Measurements from ENCODE around the gene PDE7B. TPM values are rescaled to one million over a fixed set of nuclear protein-coding genes. Genes with fewer than 3 reads are reported as not detected.

The PDE7B gene
- total RNA-seq, 6 experiments from 2014 or later: 1.2 to 5.8 (median 4.5) TPM

DNA sequence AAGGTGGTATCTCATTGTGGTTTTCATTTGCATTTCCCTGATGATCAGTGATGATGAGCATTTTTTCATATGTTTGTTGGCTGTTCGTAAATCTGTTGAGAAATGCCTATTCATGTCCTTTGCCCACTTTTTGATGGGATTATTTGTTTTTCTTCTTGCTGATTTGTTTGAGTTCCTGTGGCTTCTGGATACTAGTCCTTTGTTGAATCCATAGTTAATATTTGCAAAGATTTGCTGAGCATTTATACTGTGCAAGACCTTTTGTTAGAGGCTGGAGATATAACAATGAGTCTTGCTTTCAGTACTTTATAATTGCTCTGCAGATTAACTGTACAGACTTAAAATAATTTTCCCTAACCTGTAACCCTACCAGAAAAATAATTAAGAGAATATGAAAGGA is 35.6 kb downstream of the PDE7B start:
- H3K27ac Mint-ChIP-seq: no peak overlapping the region
- no peaks in the 10 kb centered on the region for H3K9me3 Mint-ChIP-seq
- TF ChIP-seq, protein P1, sequence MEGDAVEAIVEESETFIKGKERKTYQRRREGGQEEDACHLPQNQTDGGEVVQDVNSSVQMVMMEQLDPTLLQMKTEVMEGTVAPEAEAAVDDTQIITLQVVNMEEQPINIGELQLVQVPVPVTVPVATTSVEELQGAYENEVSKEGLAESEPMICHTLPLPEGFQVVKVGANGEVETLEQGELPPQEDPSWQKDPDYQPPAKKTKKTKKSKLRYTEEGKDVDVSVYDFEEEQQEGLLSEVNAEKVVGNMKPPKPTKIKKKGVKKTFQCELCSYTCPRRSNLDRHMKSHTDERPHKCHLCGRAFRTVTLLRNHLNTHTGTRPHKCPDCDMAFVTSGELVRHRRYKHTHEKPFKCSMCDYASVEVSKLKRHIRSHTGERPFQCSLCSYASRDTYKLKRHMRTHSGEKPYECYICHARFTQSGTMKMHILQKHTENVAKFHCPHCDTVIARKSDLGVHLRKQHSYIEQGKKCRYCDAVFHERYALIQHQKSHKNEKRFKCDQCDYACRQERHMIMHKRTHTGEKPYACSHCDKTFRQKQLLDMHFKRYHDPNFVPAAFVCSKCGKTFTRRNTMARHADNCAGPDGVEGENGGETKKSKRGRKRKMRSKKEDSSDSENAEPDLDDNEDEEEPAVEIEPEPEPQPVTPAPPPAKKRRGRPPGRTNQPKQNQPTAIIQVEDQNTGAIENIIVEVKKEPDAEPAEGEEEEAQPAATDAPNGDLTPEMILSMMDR (IDR thresholded peaks at IDR 0.05): no peak
- no peaks in the 10 kb centered on the region for H3K36me3 Mint-ChIP-seq (ENCODE audit: low read depth)
- DNase-seq: no peak
- no peaks in the 10 kb centered on the region for H3K27me3 Mint-ChIP-seq (ENCODE audit: insufficient read depth)
- peaks cover 20% of the 10 kb centered on the region for H3K4me1 Mint-ChIP-seq (ENCODE audit: low read depth)
- no peak overlapping the region for H3K4me3 Mint-ChIP-seq

DNA sequence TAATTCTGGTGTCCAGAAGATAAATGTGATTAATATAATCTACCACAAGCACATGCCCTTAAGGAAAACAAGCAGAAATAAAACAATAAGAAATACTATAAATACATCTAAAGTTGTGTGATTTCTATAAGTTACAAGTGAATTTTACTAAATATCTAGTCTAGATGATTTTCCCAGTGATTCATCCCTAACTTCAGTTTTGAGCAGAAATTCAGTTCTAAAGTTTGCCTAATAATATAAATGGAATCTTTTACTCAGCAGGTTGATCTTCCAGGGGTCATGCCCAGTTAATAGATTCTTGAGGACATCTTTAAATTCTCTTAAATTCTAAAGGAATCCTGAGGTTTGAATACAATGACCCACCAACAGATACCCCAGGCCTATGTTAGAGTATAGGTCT is 37.3 kb downstream of the PDE7B start:
- TF ChIP-seq, protein P1 (IDR thresholded peaks at IDR 0.05): no peak
- DNase-seq: no peak
- Mint-ChIP-seq H3K4me3 (no peak overlapping the region), H3K27me3 (ENCODE audit: insufficient read depth) (no peaks in the 10 kb centered on the region), H3K36me3 (ENCODE audit: low read depth) (no peaks in the 10 kb centered on the region; the same call in 1 of the 2 replicates), H3K4me1 (ENCODE audit: low read depth) (0 out of 2 replicates have a peak, but pooled peaks cover 5% of the 10 kb centered on the region), H3K9me3 (no peaks in the 10 kb centered on the region), H3K27ac (no peak overlapping the region)

DNA sequence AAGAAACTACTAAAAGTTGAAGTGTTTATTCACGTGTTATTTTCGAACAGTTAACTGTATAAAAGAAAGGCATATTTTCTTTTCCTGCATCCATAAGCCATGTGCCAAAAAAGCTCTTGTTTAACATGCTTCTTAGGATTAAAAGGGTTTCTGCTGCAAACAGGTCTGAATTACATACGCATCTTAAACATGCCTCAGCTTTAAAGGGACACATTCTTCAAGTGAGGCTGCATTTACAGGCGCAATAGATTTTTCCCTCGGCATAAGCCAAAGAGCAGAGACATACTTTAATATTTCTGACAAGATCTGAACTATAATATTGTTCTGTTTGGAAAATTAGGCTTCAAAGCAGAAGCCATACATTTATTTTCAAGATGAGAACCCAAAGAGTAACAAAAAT is 39.4 kb downstream of the PDE7B start:
- no peak for DNase-seq
- Mint-ChIP-seq H3K4me1 (ENCODE audit: low read depth) (no peaks in the 10 kb centered on the region), H3K27ac (no peak overlapping the region), H3K27me3 (ENCODE audit: insufficient read depth) (no peaks in the 10 kb centered on the region), H3K36me3 (ENCODE audit: low read depth) (no peaks in the 10 kb centered on the region; the same call in 1 of the 2 replicates), H3K4me3 (no peak overlapping the region), H3K9me3 (no peaks in the 10 kb centered on the region)
- TF ChIP-seq, protein P1 (IDR thresholded peaks at IDR 0.05): no peak

DNA sequence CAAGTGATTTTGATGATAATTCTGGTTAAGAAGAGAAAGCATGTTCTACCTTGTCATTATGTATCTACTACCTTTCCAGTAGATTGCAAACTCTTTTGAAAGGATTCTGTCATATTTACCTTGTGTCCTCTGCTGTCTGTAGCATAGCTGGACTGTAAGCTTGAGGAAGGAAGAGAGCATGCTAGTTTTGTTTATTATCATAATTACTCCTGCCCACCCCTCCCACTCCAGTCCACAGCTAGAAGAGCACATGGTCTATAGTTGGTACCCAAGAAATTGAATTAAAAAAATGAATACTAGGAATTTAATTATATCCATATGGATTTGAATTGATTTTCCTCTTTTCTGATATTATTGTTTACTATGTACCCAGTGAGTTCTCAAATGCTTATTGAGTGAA is 40.2 kb downstream of the PDE7B start:
- Mint-ChIP-seq H3K4me1 (ENCODE audit: low read depth) (peaks cover 3% of the 10 kb centered on the region; the same call in 1 of the 2 replicates), H3K36me3 (ENCODE audit: low read depth) (no peaks in the 10 kb centered on the region; the same call in 1 of the 2 replicates), H3K27ac (no peak overlapping the region), H3K27me3 (ENCODE audit: insufficient read depth) (no peaks in the 10 kb centered on the region), H3K9me3 (no peaks in the 10 kb centered on the region), H3K4me3 (no peak overlapping the region)
- DNase-seq: no peak
- TF ChIP-seq, protein P1 (IDR thresholded peaks at IDR 0.05): no peak

DNA sequence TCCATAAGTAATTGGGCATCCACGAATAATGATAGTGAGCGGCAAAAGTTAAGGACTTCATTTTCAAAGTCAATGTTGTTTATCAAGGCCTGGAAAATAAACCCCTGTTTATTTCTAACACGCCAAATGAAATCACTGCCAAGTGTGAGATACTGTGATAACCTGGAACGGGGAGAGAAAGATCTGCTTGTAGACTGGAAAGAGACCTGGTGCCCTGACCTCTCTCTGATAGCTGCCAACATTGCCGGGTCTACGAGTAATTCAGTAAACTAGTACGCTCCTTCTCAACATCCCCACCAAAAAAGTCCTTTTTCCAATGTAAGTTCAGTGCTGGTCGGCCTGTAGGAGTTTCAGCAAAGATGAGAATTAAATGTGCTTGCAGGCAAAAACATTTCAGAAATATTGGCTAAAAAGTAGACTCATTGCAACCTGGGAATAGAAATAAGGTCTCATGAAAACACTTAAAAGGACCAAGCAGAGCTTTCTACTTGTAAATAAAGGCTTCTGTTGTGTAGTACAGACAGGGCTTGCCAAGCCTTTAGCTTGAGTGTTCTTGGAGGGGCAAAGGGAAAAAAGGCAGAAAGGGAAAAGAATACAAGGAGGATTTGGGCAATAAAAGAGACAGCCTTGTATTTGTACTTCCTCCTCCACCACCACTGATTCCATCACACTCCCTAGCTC is 43.9 kb downstream of the PDE7B start:
- Mint-ChIP-seq H3K36me3 (ENCODE audit: low read depth) (no peaks in the 10 kb centered on the region; the same call in 1 of the 2 replicates), H3K27ac (no peak overlapping the region), H3K4me1 (ENCODE audit: low read depth) (peaks cover 7% of the 10 kb centered on the region; the same call in 1 of the 2 replicates), H3K27me3 (ENCODE audit: insufficient read depth) (no peaks in the 10 kb centered on the region), H3K4me3 (no peak overlapping the region), H3K9me3 (no peaks in the 10 kb centered on the region)
- TF ChIP-seq, protein P1 (IDR thresholded peaks at IDR 0.05): no peak
- DNase-seq: no peak

Data from HFFc6 (cell line).